Vagina (tissue), 2 donors: Measurements from ENCODE around the gene LRRIQ3.

Experiments
- CTCF ChIP-seq, 3 experiments: fragments of 450-650 bp in 2 of 3; fragments of 200-600 bp in 1 of 3; sonication (generic) in 1 of 3; IDR thresholded peaks; one replicate each; pipeline ENCODE4 v1.5.1; 2017 to 2019; ENCODE audit warnings: antibody characterized with exemption in 3 of 3, mild to moderate bottlenecking in 2 of 3, moderate library complexity in 2 of 3
- POLR2A ChIP-seq, 2 donors: fragments of 450-650 bp; IDR thresholded peaks; one replicate each; pipeline ENCODE4 v1.6.1; 2017; ENCODE audit warnings: antibody characterized with exemption in 2 of 2, mild to moderate bottlenecking in 2 of 2, moderate library complexity in 2 of 2
- POLR2AphosphoS5 ChIP-seq, 2 donors: sonication (generic); formaldehyde crosslinking; IDR thresholded peaks; one replicate each; pipeline ENCODE4 v1.9.0; 2017; ENCODE audit warnings: antibody characterized with exemption in 2 of 2, mild to moderate bottlenecking in 2 of 2, low read depth in 1 of 2; ENCODE audit not compliant: insufficient read depth in 1 of 2

GRCh38 chr1:74160046-74160445, 37.9 kb downstream of the LRRIQ3 start:
- TF ChIP-seq CTCF (IDR thresholded peaks at IDR 0.05) (no peak), POLR2A (IDR thresholded peaks at IDR 0.05) (no peak), POLR2AphosphoS5 (IDR thresholded peaks at IDR 0.05; ENCODE audit: insufficient read depth in 1 of 2, low read depth in 1 of 2) (no peak)
